ENCODE results near the gene EFCAB10.

DNA sequence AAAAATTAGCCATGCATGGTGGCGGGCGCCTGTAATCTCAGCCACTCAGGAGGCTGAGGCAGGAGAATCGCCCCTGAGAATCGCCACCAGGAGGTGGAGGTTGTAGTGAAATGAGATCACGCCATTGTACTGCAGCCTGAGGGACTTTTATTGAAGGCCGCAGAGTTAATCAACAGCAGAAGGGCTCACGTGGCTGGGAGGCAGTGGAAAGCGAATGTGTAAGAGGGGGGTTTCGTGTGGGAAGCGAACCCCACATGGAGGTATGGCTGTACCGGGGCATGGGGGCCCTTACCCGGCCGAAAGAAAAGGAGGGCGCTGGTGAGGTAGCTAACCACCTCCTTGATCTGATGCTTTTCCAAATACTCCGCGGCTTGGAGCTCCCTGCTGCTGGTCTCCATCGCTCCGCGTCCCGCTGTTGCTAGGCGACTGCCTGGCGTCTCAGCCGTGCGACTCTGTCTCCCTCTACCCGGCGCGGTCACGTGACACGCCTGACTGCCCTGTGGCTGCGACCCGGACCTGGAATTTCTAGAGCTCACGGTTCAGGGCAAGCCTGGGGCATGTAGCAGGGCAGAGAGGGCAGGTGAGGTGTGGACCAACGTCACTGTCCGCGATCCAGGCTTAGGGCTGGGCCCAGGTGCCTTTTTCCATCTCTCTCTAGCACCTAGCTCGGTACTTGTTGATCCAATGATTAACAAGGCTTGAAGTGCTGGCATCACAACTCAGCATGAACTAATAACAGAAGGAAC lies at the start of gene EFCAB10:
- TF ChIP-seq NKX3-1 (CRISPR knock-in tag; IDR thresholded peaks at IDR 0.05) (no peak), ZNF510 (CRISPR knock-in tag; IDR thresholded peaks at IDR 0.05; ENCODE audit: low read depth) (no peak)
